Measurements from ENCODE around the gene GDF9.
"Not testable (repeated sequence)": the region's sequence is repeated elsewhere in the genome, so short reads cannot be mapped to it uniquely, and the experiment has no call there.

GDF9 gene

GRCh38 chr5:132872788-132873118 is 6.5 kb upstream of the GDF9 start:
- DNase-seq (ENCODE audit: low read depth in 3 of 3): no peak

GRCh38 chr5:132871459-132872284 is 5.4 kb upstream of the GDF9 start:
- DNase-seq (ENCODE audit: low read depth in 3 of 3): no peak

- no peak for DNase-seq (ENCODE audit: low read depth in 3 of 3)
Observed at GRCh38 chr5:132870801-132871200, 4.5 kb upstream of the GDF9 start.

GRCh38 chr5:132868754-132869153 is 2.5 kb upstream of the GDF9 start:
- DNase-seq (ENCODE audit: low read depth in 3 of 3): no peak

GRCh38 chr5:132867046-132867451 is 780 bp upstream of the GDF9 start:
- DNase-seq (ENCODE audit: low read depth in 3 of 3): no peak

- no peak for DNase-seq (ENCODE audit: low read depth in 3 of 3)
Observed at GRCh38 chr5:132865668-132866341, 464 bp downstream of the GDF9 start.

- DNase-seq (ENCODE audit: low read depth in 3 of 3): no peak
Observed at GRCh38 chr5:132860742-132861141, 5.5 kb downstream of the GDF9 start.

- DNase-seq (ENCODE audit: low read depth in 3 of 3): no peak
Observed at GRCh38 chr5:132859889-132860437, 6.3 kb downstream of the GDF9 start.

GRCh38 chr5:132856011-132856410 is 10.3 kb downstream of the GDF9 start:
- DNase-seq (ENCODE audit: low read depth in 3 of 3): no peak

- DNase-seq (ENCODE audit: low read depth in 3 of 3): not testable (repeated sequence)
Observed at GRCh38 chr5:132854992-132855391, 11.3 kb downstream of the GDF9 start.

- DNase-seq (ENCODE audit: low read depth in 3 of 3): no peak
Observed at GRCh38 chr5:132854301-132854700, 12.0 kb downstream of the GDF9 start.

GRCh38 chr5:132853790-132854189 is 12.5 kb downstream of the GDF9 start:
- no peak for DNase-seq (ENCODE audit: low read depth in 3 of 3)

GRCh38 chr5:132853323-132853722 is 12.9 kb downstream of the GDF9 start:
- DNase-seq (ENCODE audit: low read depth in 3 of 3): no peak

- DNase-seq (ENCODE audit: low read depth in 3 of 3): no peak
Observed at GRCh38 chr5:132850066-132850465, 16.2 kb downstream of the GDF9 start.

GRCh38 chr5:132849347-132849746 is 16.9 kb downstream of the GDF9 start:
- DNase-seq (ENCODE audit: low read depth in 3 of 3): no peak

- DNase-seq (ENCODE audit: low read depth in 3 of 3): no peak
Observed at GRCh38 chr5:132848270-132848669, 18.0 kb downstream of the GDF9 start.

- DNase-seq (ENCODE audit: low read depth in 3 of 3): no peak
Observed at GRCh38 chr5:132841305-132841704, 25.0 kb downstream of the GDF9 start.

GRCh38 chr5:132840896-132841295 is 25.4 kb downstream of the GDF9 start:
- no peak for DNase-seq (ENCODE audit: low read depth in 3 of 3)

GRCh38 chr5:132840313-132840712 is 26.0 kb downstream of the GDF9 start:
- no peak for DNase-seq (ENCODE audit: low read depth in 3 of 3)

- DNase-seq (ENCODE audit: low read depth in 3 of 3): no peak
Observed at GRCh38 chr5:132839426-132840301, 26.6 kb downstream of the GDF9 start.

GRCh38 chr5:132838516-132839282 is 27.6 kb downstream of the GDF9 start:
- no peak for DNase-seq (ENCODE audit: low read depth in 3 of 3)
